ENCODE data around the gene TNKS2. TPM values are rescaled to one million over a fixed set of nuclear protein-coding genes. Genes with fewer than 3 reads are reported as not detected.

TNKS2 gene
- total RNA-seq, 1 donor from 2014 or later: 56.2 TPM

- peaks cover 3% of the 10 kb centered on the region for H3K36me3 Mint-ChIP-seq (ENCODE audit: low read depth, unreplicated experiment)
- H3K27me3 Mint-ChIP-seq (ENCODE audit: low read depth, unreplicated experiment): no peaks in the 10 kb centered on the region
- H3K27ac Mint-ChIP-seq (ENCODE audit: unreplicated experiment): no peak overlapping the region
- H3K4me3 ChIP-seq (ENCODE audit: insufficient read depth, low read depth, low read length): peak overlapping the region; percentile 97
- H3K9me3 ChIP-seq (ENCODE audit: insufficient read depth, low read depth, low read length): no peaks in the 10 kb centered on the region
- H3K27me3 ChIP-seq (ENCODE audit: insufficient read depth, low read length): no peaks in the 10 kb centered on the region
- no peak for FAIRE-seq
- H2AFZ ChIP-seq (ENCODE audit: low read depth, low read length): no peak overlapping the region
- H3K4me1 ChIP-seq (ENCODE audit: insufficient read depth, low read length): peaks cover 16% of the 10 kb centered on the region
- H3K36me3 ChIP-seq (ENCODE audit: insufficient read depth, low read length): no peaks in the 10 kb centered on the region
- H3K4me2 ChIP-seq (ENCODE audit: low read length): peak overlapping the region; percentile 87
- peak; percentile 33 for DNase-seq (ENCODE audit: low read depth)
- peak overlapping the region; percentile 99 for H3K4me3 Mint-ChIP-seq (ENCODE audit: unreplicated experiment)
- peaks cover 72% of the 10 kb centered on the region for H3K79me2 ChIP-seq (ENCODE audit: insufficient read depth, low read length)
- H3K9ac ChIP-seq (ENCODE audit: low read length): peak overlapping the region; percentile 83
- H4K20me1 ChIP-seq (ENCODE audit: insufficient read depth, low read length): peaks cover 54% of the 10 kb centered on the region
- no peak overlapping the region for H3K27ac ChIP-seq (ENCODE audit: low read depth, low read length)
- TF ChIP-seq, protein P1, sequence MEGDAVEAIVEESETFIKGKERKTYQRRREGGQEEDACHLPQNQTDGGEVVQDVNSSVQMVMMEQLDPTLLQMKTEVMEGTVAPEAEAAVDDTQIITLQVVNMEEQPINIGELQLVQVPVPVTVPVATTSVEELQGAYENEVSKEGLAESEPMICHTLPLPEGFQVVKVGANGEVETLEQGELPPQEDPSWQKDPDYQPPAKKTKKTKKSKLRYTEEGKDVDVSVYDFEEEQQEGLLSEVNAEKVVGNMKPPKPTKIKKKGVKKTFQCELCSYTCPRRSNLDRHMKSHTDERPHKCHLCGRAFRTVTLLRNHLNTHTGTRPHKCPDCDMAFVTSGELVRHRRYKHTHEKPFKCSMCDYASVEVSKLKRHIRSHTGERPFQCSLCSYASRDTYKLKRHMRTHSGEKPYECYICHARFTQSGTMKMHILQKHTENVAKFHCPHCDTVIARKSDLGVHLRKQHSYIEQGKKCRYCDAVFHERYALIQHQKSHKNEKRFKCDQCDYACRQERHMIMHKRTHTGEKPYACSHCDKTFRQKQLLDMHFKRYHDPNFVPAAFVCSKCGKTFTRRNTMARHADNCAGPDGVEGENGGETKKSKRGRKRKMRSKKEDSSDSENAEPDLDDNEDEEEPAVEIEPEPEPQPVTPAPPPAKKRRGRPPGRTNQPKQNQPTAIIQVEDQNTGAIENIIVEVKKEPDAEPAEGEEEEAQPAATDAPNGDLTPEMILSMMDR (IDR thresholded peaks at IDR 0.05; ENCODE audit: insufficient read depth, low read depth, low read length): no peak
- no peak for TF ChIP-seq EZH2 (IDR thresholded peaks at IDR 0.05; ENCODE audit: insufficient read depth, low read length)
- H3K9me3 Mint-ChIP-seq (ENCODE audit: unreplicated experiment): no peaks in the 10 kb centered on the region
- peaks cover 25% of the 10 kb centered on the region for H3K4me1 Mint-ChIP-seq (ENCODE audit: low read depth, unreplicated experiment)
Observed at GRCh38 chr10:91799612-91799975, 1.4 kb downstream of the TNKS2 start.

- H3K27me3 ChIP-seq (ENCODE audit: insufficient read depth, low read length): no peaks in the 10 kb centered on the region
- Mint-ChIP-seq H3K27me3 (ENCODE audit: low read depth, unreplicated experiment) (no peaks in the 10 kb centered on the region), H3K4me3 (ENCODE audit: unreplicated experiment) (peak overlapping the region; percentile 99), H3K36me3 (ENCODE audit: low read depth, unreplicated experiment) (peaks cover 3% of the 10 kb centered on the region), H3K27ac (ENCODE audit: unreplicated experiment) (no peak overlapping the region), H3K9me3 (ENCODE audit: unreplicated experiment) (no peaks in the 10 kb centered on the region), H3K4me1 (ENCODE audit: low read depth, unreplicated experiment) (peaks cover 27% of the 10 kb centered on the region)
- peaks cover 78% of the 10 kb centered on the region for H3K79me2 ChIP-seq (ENCODE audit: insufficient read depth, low read length)
- H3K9me3 ChIP-seq (ENCODE audit: insufficient read depth, low read depth, low read length): no peaks in the 10 kb centered on the region
- H3K27ac ChIP-seq (ENCODE audit: low read depth, low read length): no peak overlapping the region
- no peak overlapping the region for H3K9ac ChIP-seq (ENCODE audit: low read length)
- DNase-seq (ENCODE audit: low read depth) (no peak), FAIRE-seq (no peak)
- peaks cover 16% of the 10 kb centered on the region for H3K4me1 ChIP-seq (ENCODE audit: insufficient read depth, low read length)
- H3K4me3 ChIP-seq (ENCODE audit: insufficient read depth, low read depth, low read length): peak overlapping the region; percentile 97
- TF ChIP-seq EZH2 (IDR thresholded peaks at IDR 0.05; ENCODE audit: insufficient read depth, low read length): no peak
- TF ChIP-seq, protein P1 (IDR thresholded peaks at IDR 0.05; ENCODE audit: insufficient read depth, low read depth, low read length): no peak
- H2AFZ ChIP-seq (ENCODE audit: low read depth, low read length): no peak overlapping the region
- H4K20me1 ChIP-seq (ENCODE audit: insufficient read depth, low read length): peaks cover 59% of the 10 kb centered on the region
- H3K4me2 ChIP-seq (ENCODE audit: low read length): peak overlapping the region; percentile 87
- no peaks in the 10 kb centered on the region for H3K36me3 ChIP-seq (ENCODE audit: insufficient read depth, low read length)
Observed at GRCh38 chr10:91800182-91800581, 2.0 kb downstream of the TNKS2 start.

DNA sequence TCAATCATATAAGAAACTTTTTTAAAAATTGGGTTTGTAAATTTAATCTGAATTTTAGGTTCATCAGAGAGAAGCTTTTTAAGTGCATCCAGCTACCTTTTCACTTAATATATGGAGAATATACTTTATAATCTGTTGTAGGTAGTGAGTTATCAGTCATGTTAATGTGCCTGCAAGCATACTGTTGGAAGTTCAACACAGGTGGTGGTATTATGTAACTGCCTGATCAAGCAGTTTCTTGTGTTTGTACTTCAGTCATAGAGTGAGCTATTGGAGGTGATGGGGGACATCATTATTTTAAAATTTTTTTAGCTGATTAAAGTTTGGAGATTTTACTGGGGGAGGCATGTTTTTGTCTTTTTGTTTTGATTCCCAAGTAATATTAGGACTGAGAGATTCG, 2.5 kb downstream of the TNKS2 start:
- Mint-ChIP-seq H3K9me3 (ENCODE audit: unreplicated experiment) (no peaks in the 10 kb centered on the region), H3K27me3 (ENCODE audit: low read depth, unreplicated experiment) (no peaks in the 10 kb centered on the region), H3K36me3 (ENCODE audit: low read depth, unreplicated experiment) (peaks cover 3% of the 10 kb centered on the region), H3K4me3 (ENCODE audit: unreplicated experiment) (peak overlapping the region; percentile 99), H3K27ac (ENCODE audit: unreplicated experiment) (no peak overlapping the region), H3K4me1 (ENCODE audit: low read depth, unreplicated experiment) (peaks cover 29% of the 10 kb centered on the region)
- H3K9me3 ChIP-seq (ENCODE audit: insufficient read depth, low read depth, low read length): no peaks in the 10 kb centered on the region
- no peak overlapping the region for H3K27ac ChIP-seq (ENCODE audit: low read depth, low read length)
- H3K4me3 ChIP-seq (ENCODE audit: insufficient read depth, low read depth, low read length): no peak overlapping the region
- H4K20me1 ChIP-seq (ENCODE audit: insufficient read depth, low read length): peaks cover 65% of the 10 kb centered on the region
- H3K4me2 ChIP-seq (ENCODE audit: low read length): peak overlapping the region; percentile 87
- H3K79me2 ChIP-seq (ENCODE audit: insufficient read depth, low read length): peaks cover 83% of the 10 kb centered on the region
- DNase-seq (ENCODE audit: low read depth) (no peak), FAIRE-seq (no peak)
- peaks cover 16% of the 10 kb centered on the region for H3K4me1 ChIP-seq (ENCODE audit: insufficient read depth, low read length)
- no peaks in the 10 kb centered on the region for H3K36me3 ChIP-seq (ENCODE audit: insufficient read depth, low read length)
- H3K9ac ChIP-seq (ENCODE audit: low read length): no peak overlapping the region
- TF ChIP-seq, protein P1 (IDR thresholded peaks at IDR 0.05; ENCODE audit: insufficient read depth, low read depth, low read length): no peak
- no peak for TF ChIP-seq EZH2 (IDR thresholded peaks at IDR 0.05; ENCODE audit: insufficient read depth, low read length)
- H3K27me3 ChIP-seq (ENCODE audit: insufficient read depth, low read length): no peaks in the 10 kb centered on the region
- no peak overlapping the region for H2AFZ ChIP-seq (ENCODE audit: low read depth, low read length)
